GM12878 (cell line): Measurements from ENCODE around the gene NDUFS6. TPM values are rescaled to one million over a fixed set of nuclear protein-coding genes. Genes with fewer than 3 reads are reported as not detected.

ENCODE experiments used
- ATAC-seq: fragments of 200-7000 bp; cut with Tn5 transposase; 3 replicates; pipeline ENCODE4 v1.9.1; 2020; ENCODE audit warnings: mild to moderate bottlenecking, moderate library complexity
- BruUV-seq: library from RNA; stranded (reverse); fragments of 400-500 nt; replicated peaks from 2 replicates; lab custom pipeline; 2021; lab: Mats Ljungman, UMichigan
- CTCF ChIA-PET: fragments of 300-600 bp; sonication (Branson Sonifier 250); formaldehyde crosslinking; extraction: SDS; loops from one replicate; lab custom pipeline; 2021; ENCODE audit warnings: inconsistent platforms; lab: Yijun Ruan, JAX
- POLR2A ChIA-PET: fragments of 350-600 bp; formaldehyde crosslinking; extraction: SDS; loops from one replicate; lab custom pipeline; 2021; ENCODE audit warnings: inconsistent platforms; lab: Charles Lee
- RAD21 ChIA-PET: fragments of 300-600 bp; sonication (Branson Sonifier 250); formaldehyde crosslinking; loops from one replicate; lab custom pipeline; 2023; ENCODE audit warnings: antibody characterized with exemption; ENCODE audit not compliant: unreplicated experiment; lab: Charles Lee
- SMC1A ChIA-PET: fragments of 300-600 bp; sonication (Branson Sonifier 250); formaldehyde crosslinking; loops from one replicate; lab custom pipeline; 2023; ENCODE audit not compliant: unreplicated experiment, uncharacterized antibody; lab: Charles Lee
- DNase-seq: peaks from one replicate; pipeline ENCODE4 v3.0.0-alpha.2; 2011; ENCODE audit warnings: low read depth, low spot score
- FAIRE-seq: peaks from 3 replicates; lab custom pipeline; 2011; peaks lifted over from hg19 to GRCh38; lab: Jason Lieb, UNC
- H2AFZ ChIP-seq: 2 replicates; pipeline ENCODE4 v1.6.0; 2011; ENCODE audit warnings: low read depth, low read length, control low read depth; ENCODE audit not compliant: control insufficient read depth
- H3K27ac ChIP-seq: 2 replicates; pipeline ENCODE4 v1.5.1; 2011; ENCODE audit warnings: control low read depth; ENCODE audit not compliant: control insufficient read depth, insufficient read depth
- H3K27me3 ChIP-seq, 2 experiments: replicated peaks in 1 of 2; 2 replicates each; pipeline versions ENCODE4 v1.6.0 to v1.6.1; 2011; ENCODE audit warnings: low read length in 1 of 2; ENCODE audit not compliant: control insufficient read depth in 2 of 2, insufficient read depth in 2 of 2
- H3K36me3 ChIP-seq, 2 experiments: 2 replicates each; pipeline ENCODE4 v1.5.1; 2011; ENCODE audit warnings: low read length in 1 of 2; ENCODE audit not compliant: control insufficient read depth in 2 of 2, insufficient read depth in 2 of 2
- H3K4me1 ChIP-seq: 2 replicates; pipeline ENCODE4 v1.6.1; 2011; ENCODE audit warnings: mild to moderate bottlenecking, low read length, moderate library complexity, mixed read lengths; ENCODE audit not compliant: control insufficient read depth, insufficient read depth
- H3K4me2 ChIP-seq: 2 replicates; pipeline ENCODE4 v1.6.0; 2011; ENCODE audit warnings: control low read depth; ENCODE audit not compliant: control insufficient read depth, insufficient read depth
- H3K4me3 ChIP-seq: fragments of 200-600 bp; sonication (generic); 2 replicates; pipeline ENCODE4 v1.5.1; 2016
- H3K79me2 ChIP-seq: 2 replicates; pipeline ENCODE4 v1.6.0; 2011; ENCODE audit warnings: low read length; ENCODE audit not compliant: control insufficient read depth, insufficient read depth
- H3K9ac ChIP-seq: 2 replicates; pipeline ENCODE4 v1.8.0; 2011; ENCODE audit warnings: low read length, control low read depth, mixed read lengths; ENCODE audit not compliant: control insufficient read depth, insufficient read depth
- H3K9me3 ChIP-seq: replicated peaks from 3 replicates; pipeline ENCODE4 v1.5.1; 2011; ENCODE audit warnings: mild to moderate bottlenecking, low read length; ENCODE audit not compliant: control insufficient read depth, insufficient read depth
- H4K20me1 ChIP-seq: 2 replicates; pipeline ENCODE4 v1.6.0; 2011; ENCODE audit not compliant: control insufficient read depth, insufficient read depth
- ATF7 ChIP-seq: fragments of 450-650 bp; IDR thresholded peaks from 2 replicates; pipeline ENCODE4 v1.6.1; 2016; ENCODE audit warnings: low read depth, mild to moderate bottlenecking
- BHLHE40 ChIP-seq, 2 experiments: fragments of 450-650 bp in 1 of 2; IDR thresholded peaks; 2 replicates each; pipeline ENCODE4 v1.6.1; 2011 to 2017; ENCODE audit warnings: low read depth in 2 of 2, borderline replicate concordance in 1 of 2, improper control_type of control experiment in 1 of 2, low read length in 1 of 2, mild to moderate bottlenecking in 1 of 2
- CBFB ChIP-seq: IDR thresholded peaks from 2 replicates; pipeline ENCODE4 v1.6.1; 2016; ENCODE audit warnings: antibody characterized with exemption, low read depth
- CHD2 ChIP-seq: IDR thresholded peaks from 2 replicates; pipeline ENCODE4 v1.6.1; 2011; ENCODE audit warnings: low read depth, low read length, improper control_type of control experiment, borderline replicate concordance
- EGR1 ChIP-seq, 2 experiments: IDR thresholded peaks; 1 replicate in 1 of 2; 2 replicates in 1 of 2; pipeline ENCODE4 v1.6.1; 2011 to 2012; ENCODE audit warnings: low read depth in 2 of 2, low read length in 2 of 2, borderline replicate concordance in 1 of 2, mild to moderate bottlenecking in 1 of 2, moderate library complexity in 1 of 2
- IKZF1 ChIP-seq: fragments of 450-650 bp; conservative IDR thresholded peaks from 2 replicates; pipeline ENCODE4 v1.6.1; 2017; ENCODE audit warnings: antibody characterized with exemption, mild to moderate bottlenecking
- KDM1A ChIP-seq: fragments of 200-600 bp; sonication (generic); IDR thresholded peaks from 2 replicates; pipeline ENCODE4 v1.6.1; 2016; ENCODE audit warnings: borderline replicate concordance
- NFYA ChIP-seq: IDR thresholded peaks from 2 replicates; pipeline ENCODE4 v1.6.1; 2011; ENCODE audit warnings: low read depth, mild to moderate bottlenecking, low read length, improper control_type of control experiment, borderline replicate concordance
- NR2F1 ChIP-seq: fragments of 450-650 bp; conservative IDR thresholded peaks from 2 replicates; pipeline ENCODE4 v1.6.1; 2017; ENCODE audit warnings: mild to moderate bottlenecking
- POLR2A ChIP-seq: IDR thresholded peaks from 2 replicates; pipeline ENCODE4 v1.6.1; 2011; ENCODE audit warnings: low read depth, mild to moderate bottlenecking, low read length
- RFX5 ChIP-seq: IDR thresholded peaks from 2 replicates; pipeline ENCODE4 v1.6.1; 2011; ENCODE audit warnings: low read depth, low read length, improper control_type of control experiment
- SREBF1 ChIP-seq: IDR thresholded peaks from 2 replicates; pipeline ENCODE4 v1.6.1; 2012; ENCODE audit warnings: mild to moderate bottlenecking, low read length
- ZBTB33 ChIP-seq: fragments of 450-650 bp; IDR thresholded peaks from 2 replicates; pipeline ENCODE4 v1.6.1; 2017; ENCODE audit warnings: mild to moderate bottlenecking
- WGBS: methylation state at CpG from one replicate; pipeline ENCODE4 v1.1.6; 2016; ENCODE audit warnings: low lambda C conversion rate; ENCODE audit not compliant: insufficient replicate concordance, insufficient coverage; ENCODE audit errors: missing lambda C conversion rate; 5-methylcytosine and 5-hydroxymethylcytosine counted together
- in situ Hi-C: fragments of 300-500 bp; cut with MboI; formaldehyde crosslinking; loops from 9 replicates; pipeline ENCODE4 v1.14.3; 2018; ENCODE audit warnings: mixed read lengths
- intact Hi-C: fragments of 100-400 bp; cut with micrococcal nuclease; formaldehyde crosslinking; loops from one replicate; pipeline ENCODE4 v1.14.2; 2022; ENCODE audit not compliant: unreplicated experiment
- polyA plus RNA-seq, 11 experiments: library from polyadenylated mRNA; depleted of rRNA in 4 of 11; unstranded in 6 of 11; stranded (reverse) in 5 of 11; fragments of >200 nt; fragmentation: Nextera tagmentation in 4 of 11; fragmentation: Illumina TruSeq in 1 of 11; extraction: Ambion mirVana in 4 of 11; extraction: Trizol in 1 of 11; gene quantifications; 1 replicate in 1 of 11; 2 replicates in 10 of 11; pipeline versions ENCODE4 v1.2.1 to v1.2.3, GENCODE V29; 2011 to 2016; ENCODE audit warnings: inconsistent platforms in 2 of 11, missing spikeins in 2 of 11, low read depth in 1 of 11
- total RNA-seq, 4 experiments: library from RNA; depleted of rRNA in 3 of 4; stranded (reverse); fragments of >200 nt in 3 of 4; fragmentation: Illumina TruSeq in 1 of 4; extraction: Trizol in 1 of 4; gene quantifications; 2 replicates each; pipeline versions ENCODE4 v1.2.1 to v1.2.3, GENCODE V29; 2013 to 2021
- TF ChIP-seq, protein P1 (sequence below): fragments of 450-650 bp; IDR thresholded peaks from 2 replicates; pipeline ENCODE4 v1.6.1; 2017; ENCODE audit warnings: antibody characterized with exemption, mild to moderate bottlenecking, moderate library complexity
- TF ChIP-seq, protein P2 (sequence below): IDR thresholded peaks from 2 replicates; pipeline ENCODE4 v1.6.1; 2011; ENCODE audit warnings: borderline replicate concordance, low read depth, mild to moderate bottlenecking, moderate library complexity, mixed read lengths, low read length; ENCODE audit not compliant: insufficient read depth; ENCODE audit errors: extremely low read length
- TF ChIP-seq, protein P3 (sequence below): IDR thresholded peaks from 2 replicates; pipeline ENCODE4 v1.6.1; 2012; ENCODE audit warnings: low read depth, low read length, improper control_type of control experiment

Gene NDUFS6
- total and polyA plus RNA-seq, 10 of the 15 experiments (the other 5 are each of a cell fraction or from before 2014, with no cell fraction given) = 20.7 to 213 (median 58.3) TPM

- SMC1A ChIA-PET = interaction anchor here (1.0 kb wide), 1 partner anchor 13 kb away, joined by 5 read pairs; the partner anchor contains the start of gene NDUFS6
- 87% methylated on average over 7 of the region's 7 CpGs for WGBS
- H3K4me1 ChIP-seq = peaks cover 59% of the 10 kb centered on the region
- DNase-seq (no peak), FAIRE-seq (no peak), ATAC-seq (no peak)
- H3K4me2 ChIP-seq = no peak overlapping the region
- no peak overlapping the region for H2AFZ ChIP-seq
- POLR2A ChIA-PET = no interaction called here
- intact Hi-C loops = no loop called here
- no peaks in the 10 kb centered on the region for H3K79me2 ChIP-seq
- no peaks in the 10 kb centered on the region for H4K20me1 ChIP-seq
- H3K27me3 ChIP-seq = no peaks in the 10 kb centered on the region
- H3K9me3 ChIP-seq = no peaks in the 10 kb centered on the region; the same call in 2 of the 3 replicates
- no TSS peak for BruUV-seq
- H3K27ac ChIP-seq = no peak overlapping the region
- RAD21 ChIA-PET = no interaction called here
- in situ Hi-C loops = no loop called here
- H3K9ac ChIP-seq = no peak overlapping the region
- CTCF ChIA-PET = interaction anchor here (0.7 to 1.3 kb wide), 2 partner anchors 11 to 20 kb away, joined by 3 read pairs; no protein-coding TSS in a partner anchor
- H3K4me3 ChIP-seq = no peak overlapping the region
- H3K36me3 ChIP-seq = no peaks in the 10 kb centered on the region
- TF ChIP-seq, protein P1, sequence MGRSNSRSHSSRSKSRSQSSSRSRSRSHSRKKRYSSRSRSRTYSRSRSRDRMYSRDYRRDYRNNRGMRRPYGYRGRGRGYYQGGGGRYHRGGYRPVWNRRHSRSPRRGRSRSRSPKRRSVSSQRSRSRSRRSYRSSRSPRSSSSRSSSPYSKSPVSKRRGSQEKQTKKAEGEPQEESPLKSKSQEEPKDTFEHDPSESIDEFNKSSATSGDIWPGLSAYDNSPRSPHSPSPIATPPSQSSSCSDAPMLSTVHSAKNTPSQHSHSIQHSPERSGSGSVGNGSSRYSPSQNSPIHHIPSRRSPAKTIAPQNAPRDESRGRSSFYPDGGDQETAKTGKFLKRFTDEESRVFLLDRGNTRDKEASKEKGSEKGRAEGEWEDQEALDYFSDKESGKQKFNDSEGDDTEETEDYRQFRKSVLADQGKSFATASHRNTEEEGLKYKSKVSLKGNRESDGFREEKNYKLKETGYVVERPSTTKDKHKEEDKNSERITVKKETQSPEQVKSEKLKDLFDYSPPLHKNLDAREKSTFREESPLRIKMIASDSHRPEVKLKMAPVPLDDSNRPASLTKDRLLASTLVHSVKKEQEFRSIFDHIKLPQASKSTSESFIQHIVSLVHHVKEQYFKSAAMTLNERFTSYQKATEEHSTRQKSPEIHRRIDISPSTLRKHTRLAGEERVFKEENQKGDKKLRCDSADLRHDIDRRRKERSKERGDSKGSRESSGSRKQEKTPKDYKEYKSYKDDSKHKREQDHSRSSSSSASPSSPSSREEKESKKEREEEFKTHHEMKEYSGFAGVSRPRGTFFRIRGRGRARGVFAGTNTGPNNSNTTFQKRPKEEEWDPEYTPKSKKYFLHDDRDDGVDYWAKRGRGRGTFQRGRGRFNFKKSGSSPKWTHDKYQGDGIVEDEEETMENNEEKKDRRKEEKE = no peak
- TF ChIP-seq, protein P2, sequence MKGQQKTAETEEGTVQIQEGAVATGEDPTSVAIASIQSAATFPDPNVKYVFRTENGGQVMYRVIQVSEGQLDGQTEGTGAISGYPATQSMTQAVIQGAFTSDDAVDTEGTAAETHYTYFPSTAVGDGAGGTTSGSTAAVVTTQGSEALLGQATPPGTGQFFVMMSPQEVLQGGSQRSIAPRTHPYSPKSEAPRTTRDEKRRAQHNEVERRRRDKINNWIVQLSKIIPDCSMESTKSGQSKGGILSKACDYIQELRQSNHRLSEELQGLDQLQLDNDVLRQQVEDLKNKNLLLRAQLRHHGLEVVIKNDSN = no peak
- no peak for TF ChIP-seq CBFB
- TF ChIP-seq SREBF1 = no peak
- TF ChIP-seq ZBTB33 = 0 out of 2 replicates have a peak, but pooled peaks have one; percentile 15
- TF ChIP-seq ATF7 = no peak
- no peak for TF ChIP-seq NFYA
- no peak for TF ChIP-seq RFX5
- peak; percentile 44 to 65; a peak in 3 of 4 replicates for TF ChIP-seq BHLHE40 (IDR thresholded peaks at IDR 0.05; ENCODE audit: borderline replicate concordance in 1 of 2, low read depth in 2 of 2, low read length in 1 of 2)
- no peak for TF ChIP-seq POLR2A
- no peak for TF ChIP-seq EGR1 (IDR thresholded peaks at IDR 0.05; ENCODE audit: borderline replicate concordance in 1 of 2, low read depth in 2 of 2, low read length in 2 of 2)
- peak; percentile 29; the same call in 1 of the 2 replicates for TF ChIP-seq NR2F1
- TF ChIP-seq KDM1A = no peak
- TF ChIP-seq IKZF1 = no peak
- no peak for TF ChIP-seq CHD2
- TF ChIP-seq, protein P3, sequence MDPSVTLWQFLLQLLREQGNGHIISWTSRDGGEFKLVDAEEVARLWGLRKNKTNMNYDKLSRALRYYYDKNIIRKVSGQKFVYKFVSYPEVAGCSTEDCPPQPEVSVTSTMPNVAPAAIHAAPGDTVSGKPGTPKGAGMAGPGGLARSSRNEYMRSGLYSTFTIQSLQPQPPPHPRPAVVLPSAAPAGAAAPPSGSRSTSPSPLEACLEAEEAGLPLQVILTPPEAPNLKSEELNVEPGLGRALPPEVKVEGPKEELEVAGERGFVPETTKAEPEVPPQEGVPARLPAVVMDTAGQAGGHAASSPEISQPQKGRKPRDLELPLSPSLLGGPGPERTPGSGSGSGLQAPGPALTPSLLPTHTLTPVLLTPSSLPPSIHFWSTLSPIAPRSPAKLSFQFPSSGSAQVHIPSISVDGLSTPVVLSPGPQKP = no peak
These were observed 13.0 kb upstream of the NDUFS6 start for GRCh38 chr5:1788200-1788599.
